PFSK-1 (cell line): ENCODE results near the gene PDE2A.

Source experiments
- POLR2AphosphoS5 ChIP-seq: IDR thresholded peaks from 2 replicates; pipeline ENCODE4 v1.6.1; 2012; ENCODE audit warnings: low read depth, mild to moderate bottlenecking, control low read depth, low read length, moderate library complexity
- SIN3A ChIP-seq: IDR thresholded peaks from 2 replicates; pipeline ENCODE4 v1.6.1; 2012; ENCODE audit warnings: mild to moderate bottlenecking, low read length, moderate library complexity, borderline replicate concordance; ENCODE audit not compliant: insufficient read depth
- TAF1 ChIP-seq: IDR thresholded peaks from 2 replicates; pipeline ENCODE4 v1.6.1; 2012; ENCODE audit warnings: low read length, control low read depth, borderline replicate concordance; ENCODE audit not compliant: insufficient read depth

DNA sequence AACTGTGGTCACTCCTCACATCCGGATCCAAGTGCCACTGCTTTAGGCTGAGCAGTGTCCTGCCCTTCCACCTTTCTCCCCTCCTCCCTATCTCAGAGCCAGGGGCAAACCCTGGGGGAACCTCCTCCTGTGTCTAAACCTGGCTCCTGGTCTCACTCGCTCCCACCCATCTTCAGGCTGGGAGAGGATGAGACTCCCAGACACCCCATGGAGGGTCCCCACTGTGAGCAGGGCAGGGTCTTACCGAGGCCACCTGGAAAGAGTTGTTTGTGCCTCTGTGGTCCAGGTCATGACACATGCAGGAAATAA, 93.6 kb downstream of the PDE2A start:
- TF ChIP-seq POLR2AphosphoS5 (no peak), TAF1 (no peak), SIN3A (no peak)
